Measurements from ENCODE around the gene ARHGAP12. TPM values are rescaled to one million over a fixed set of nuclear protein-coding genes. Genes with fewer than 3 reads are reported as not detected.

The ARHGAP12 gene
- polyA plus RNA-seq, 1 of the 3 experiments (the other 2 are of a cell fraction): 8.6 TPM

DNA sequence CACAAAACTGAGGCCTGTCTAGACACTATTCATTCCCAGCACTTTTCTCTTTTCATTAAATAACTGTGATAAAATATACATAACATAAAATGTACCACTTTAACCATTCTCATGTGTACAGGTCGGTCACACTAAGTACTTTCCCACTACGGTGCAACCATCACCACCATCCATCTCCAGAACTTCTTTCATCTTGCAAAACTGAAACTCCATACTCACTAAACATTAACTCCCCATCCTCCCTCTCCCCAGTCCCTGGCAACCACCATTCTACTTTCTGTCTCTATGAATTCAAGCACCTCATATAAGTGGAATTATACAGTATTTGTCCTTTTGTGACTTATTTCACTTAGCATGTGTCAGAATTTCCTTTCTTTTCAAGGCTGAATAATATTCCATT, 53.0 kb downstream of the ARHGAP12 start (continued):
- TF ChIP-seq, protein P1, sequence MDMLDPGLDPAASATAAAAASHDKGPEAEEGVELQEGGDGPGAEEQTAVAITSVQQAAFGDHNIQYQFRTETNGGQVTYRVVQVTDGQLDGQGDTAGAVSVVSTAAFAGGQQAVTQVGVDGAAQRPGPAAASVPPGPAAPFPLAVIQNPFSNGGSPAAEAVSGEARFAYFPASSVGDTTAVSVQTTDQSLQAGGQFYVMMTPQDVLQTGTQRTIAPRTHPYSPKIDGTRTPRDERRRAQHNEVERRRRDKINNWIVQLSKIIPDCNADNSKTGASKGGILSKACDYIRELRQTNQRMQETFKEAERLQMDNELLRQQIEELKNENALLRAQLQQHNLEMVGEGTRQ (IDR thresholded peaks at IDR 0.05; ENCODE audit: borderline replicate concordance, low read depth, low read length): no peak
- TF ChIP-seq YY1 (IDR thresholded peaks at IDR 0.05; ENCODE audit: low read depth) (no peak), JUND (IDR thresholded peaks at IDR 0.05) (no peak), RXRA (IDR thresholded peaks at IDR 0.05; ENCODE audit: borderline replicate concordance, low read depth) (no peak), TCF12 (IDR thresholded peaks at IDR 0.05) (no peak), IRF3 (IDR thresholded peaks at IDR 0.05; ENCODE audit: low read depth, low read length) (no peak), POLR2AphosphoS5 (IDR thresholded peaks at IDR 0.05; ENCODE audit: low read depth, low read length) (no peak), EZH2phosphoT487 (IDR thresholded peaks at IDR 0.05; ENCODE audit: borderline replicate concordance, low read depth) (no peak), NFIC (IDR thresholded peaks at IDR 0.05; ENCODE audit: borderline replicate concordance) (no peak), CHD2 (IDR thresholded peaks at IDR 0.05; ENCODE audit: low read length, partially characterized antibody) (no peak)

- Histone ChIP-seq H3K4me2 (no peak overlapping the region), H3K27me3 (ENCODE audit: insufficient read depth) (no peaks in the 10 kb centered on the region), H3F3A (replicated peaks; ENCODE audit: insufficient read depth) (no peaks in the 10 kb centered on the region), H3K36me3 (replicated peaks in 1 of 2; ENCODE audit: control insufficient read depth in 1 of 2, insufficient read depth in 2 of 2, low read length in 1 of 2) (peaks cover 0 to 5% of the 10 kb centered on the region in 2 experiments), H3K27ac (ENCODE audit: low read depth in 2 of 2, low read length in 1 of 2) (no peak overlapping the region), H3K9me2 (no peaks in the 10 kb centered on the region), H3K4me1 (ENCODE audit: control insufficient read depth in 1 of 2, insufficient read depth in 2 of 2, low read depth in 1 of 2, low read length in 1 of 2) (peaks cover 0 to 2% of the 10 kb centered on the region in 2 experiments; a peak in 2 of 4 replicates), H3K79me2 (ENCODE audit: insufficient read depth) (peaks cover 79% of the 10 kb centered on the region), H3K9me3 (no peaks in the 10 kb centered on the region), H3K4me3 (ENCODE audit: low read depth in 2 of 2, low read length in 1 of 2) (no peak overlapping the region), H2AFZ (ENCODE audit: low read depth) (no peak overlapping the region), H4K20me1 (ENCODE audit: insufficient read depth) (peaks cover 33% of the 10 kb centered on the region; the same call in 1 of the 2 replicates), H3K9ac (no peak overlapping the region)
- no peak for DNase-seq
- ChIA-PET POLR2A (no interaction called here), CTCF (no interaction called here)
- WGBS (ENCODE audit: low lambda C conversion rate): 96% methylated on average over 1 of the region's 1 CpG
- no peak for TF ChIP-seq FOXJ3 (CRISPR knock-in tag; IDR thresholded peaks at IDR 0.05)
- no peak for TF ChIP-seq GATA2 (CRISPR knock-in tag; IDR thresholded peaks at IDR 0.05)
Observed at GRCh38 chr10:31873724-31874123, 54.9 kb downstream of the ARHGAP12 start.

DNA sequence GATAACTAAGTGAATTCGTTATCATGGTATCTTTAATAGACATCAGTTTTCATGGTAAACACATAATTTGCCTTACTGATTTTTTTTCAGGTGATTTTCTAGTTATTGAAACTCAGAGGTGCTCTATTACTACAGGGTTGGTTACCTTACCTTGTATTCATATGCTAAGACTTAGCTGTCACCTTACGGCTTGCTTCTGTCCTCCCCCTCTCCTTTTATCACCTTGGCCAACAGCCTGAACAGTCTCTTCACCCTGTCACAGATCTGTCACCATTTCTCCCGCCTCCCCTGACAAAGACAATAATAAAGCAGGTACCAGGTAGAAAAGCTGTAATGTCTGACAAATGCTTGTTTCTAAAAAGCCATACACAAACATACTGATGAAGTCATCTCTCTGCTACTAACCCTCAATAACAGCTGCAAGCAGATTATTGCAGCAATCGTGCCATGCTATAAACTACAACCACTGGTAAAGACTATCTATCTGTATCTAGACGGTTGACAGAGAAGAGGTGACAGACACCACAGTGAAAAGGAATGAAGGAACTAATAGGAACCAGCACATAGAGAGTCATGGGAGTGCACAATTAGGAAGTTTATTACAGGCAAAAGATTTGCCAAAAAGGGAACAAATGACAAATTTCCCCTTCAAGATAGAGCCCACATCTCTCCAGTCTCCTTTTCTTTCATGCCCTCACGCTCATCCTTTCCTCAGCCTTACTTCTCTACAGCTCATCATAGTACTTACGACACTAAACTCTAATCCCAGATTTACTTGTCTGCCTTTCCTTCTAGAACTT, 57.2 kb downstream of the ARHGAP12 start:
- Histone ChIP-seq H3K36me3 (replicated peaks in 1 of 2; ENCODE audit: control insufficient read depth in 1 of 2, insufficient read depth in 2 of 2, low read length in 1 of 2) (peaks cover 0 to 8% of the 10 kb centered on the region in 2 experiments), H3K4me2 (no peak overlapping the region)
- POLR2A ChIA-PET: no interaction called here
- TF ChIP-seq FOSL2 (IDR thresholded peaks at IDR 0.05; ENCODE audit: borderline replicate concordance, low read depth) (no peak), FOXM1 (IDR thresholded peaks at IDR 0.05; ENCODE audit: low read depth) (no peak), TCF12 (IDR thresholded peaks at IDR 0.05) (no peak), RAD21 (IDR thresholded peaks at IDR 0.05; ENCODE audit: low read length) (no peak), ELF1 (IDR thresholded peaks at IDR 0.05) (no peak), CHD2 (IDR thresholded peaks at IDR 0.05; ENCODE audit: low read length, partially characterized antibody) (no peak), MXI1 (IDR thresholded peaks at IDR 0.05; ENCODE audit: low read depth, low read length) (no peak), EP300 (IDR thresholded peaks at IDR 0.05; ENCODE audit: borderline replicate concordance in 1 of 2, low read depth in 1 of 2, low read length in 1 of 2) (no peak), JUND (IDR thresholded peaks at IDR 0.05) (no peak), GABPA (IDR thresholded peaks at IDR 0.05; ENCODE audit: low read depth) (no peak), RXRA (IDR thresholded peaks at IDR 0.05; ENCODE audit: borderline replicate concordance, low read depth) (no peak), MEF2A (IDR thresholded peaks at IDR 0.05; ENCODE audit: borderline replicate concordance, low read depth) (no peak)
- TF ChIP-seq, protein P2, sequence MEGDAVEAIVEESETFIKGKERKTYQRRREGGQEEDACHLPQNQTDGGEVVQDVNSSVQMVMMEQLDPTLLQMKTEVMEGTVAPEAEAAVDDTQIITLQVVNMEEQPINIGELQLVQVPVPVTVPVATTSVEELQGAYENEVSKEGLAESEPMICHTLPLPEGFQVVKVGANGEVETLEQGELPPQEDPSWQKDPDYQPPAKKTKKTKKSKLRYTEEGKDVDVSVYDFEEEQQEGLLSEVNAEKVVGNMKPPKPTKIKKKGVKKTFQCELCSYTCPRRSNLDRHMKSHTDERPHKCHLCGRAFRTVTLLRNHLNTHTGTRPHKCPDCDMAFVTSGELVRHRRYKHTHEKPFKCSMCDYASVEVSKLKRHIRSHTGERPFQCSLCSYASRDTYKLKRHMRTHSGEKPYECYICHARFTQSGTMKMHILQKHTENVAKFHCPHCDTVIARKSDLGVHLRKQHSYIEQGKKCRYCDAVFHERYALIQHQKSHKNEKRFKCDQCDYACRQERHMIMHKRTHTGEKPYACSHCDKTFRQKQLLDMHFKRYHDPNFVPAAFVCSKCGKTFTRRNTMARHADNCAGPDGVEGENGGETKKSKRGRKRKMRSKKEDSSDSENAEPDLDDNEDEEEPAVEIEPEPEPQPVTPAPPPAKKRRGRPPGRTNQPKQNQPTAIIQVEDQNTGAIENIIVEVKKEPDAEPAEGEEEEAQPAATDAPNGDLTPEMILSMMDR (IDR thresholded peaks at IDR 0.05): no peak

More for the DNA sequence above, 57.2 kb downstream of the ARHGAP12 start:
- Histone ChIP-seq H3K27ac (ENCODE audit: low read depth in 2 of 2, low read length in 1 of 2) (no peak overlapping the region), H3K9ac (no peak overlapping the region), H3K79me2 (ENCODE audit: insufficient read depth) (peaks cover 90% of the 10 kb centered on the region), H3K9me3 (no peaks in the 10 kb centered on the region), H4K20me1 (ENCODE audit: insufficient read depth) (peaks cover 33% of the 10 kb centered on the region; the same call in 1 of the 2 replicates), H3F3A (replicated peaks; ENCODE audit: insufficient read depth) (no peaks in the 10 kb centered on the region), H3K4me3 (ENCODE audit: low read depth in 2 of 2, low read length in 1 of 2) (no peak overlapping the region), H3K27me3 (ENCODE audit: insufficient read depth) (no peaks in the 10 kb centered on the region), H3K9me2 (no peaks in the 10 kb centered on the region), H3K4me1 (ENCODE audit: control insufficient read depth in 1 of 2, insufficient read depth in 2 of 2, low read depth in 1 of 2, low read length in 1 of 2) (peaks cover 0 to 2% of the 10 kb centered on the region in 2 experiments; a peak in 1 of 4 replicates), H2AFZ (ENCODE audit: low read depth) (no peak overlapping the region)
- CTCF ChIA-PET: interaction anchor here (1.1 to 1.4 kb wide), 2 partner anchors 10 to 319 kb away, joined by 3 read pairs; no protein-coding TSS in a partner anchor
- WGBS (ENCODE audit: low lambda C conversion rate): 93% methylated on average over 7 of the region's 7 CpGs
- DNase-seq: no peak
